IPS DF 6.9 (cell line): ENCODE measurements around the gene REEP3.
"Not testable (repeated sequence)": the region's sequence is repeated elsewhere in the genome, so short reads cannot be mapped to it uniquely, and the experiment has no call there.

ENCODE experiments used
- DNase-seq: peaks from one replicate; pipeline ENCODE4 v3.0.0-alpha.2; 2013; ENCODE audit warnings: low read depth, low spot score
- H3K27ac ChIP-seq: one replicate; pipeline ENCODE4 v1.5.1; 2013; ENCODE audit warnings: low read length, control low read depth
- H3K27me3 ChIP-seq: 2 replicates; pipeline ENCODE4 v1.6.1; 2013; ENCODE audit warnings: mild to moderate bottlenecking, low read length; ENCODE audit not compliant: control insufficient read depth, insufficient read depth
- H3K36me3 ChIP-seq: 2 replicates; pipeline ENCODE4 v1.6.1; 2013; ENCODE audit warnings: low read length; ENCODE audit not compliant: control insufficient read depth, insufficient read depth
- H3K4me1 ChIP-seq: 2 replicates; pipeline ENCODE4 v1.6.1; 2013; ENCODE audit warnings: low read length; ENCODE audit not compliant: control insufficient read depth, insufficient read depth
- H3K4me3 ChIP-seq: 2 replicates; pipeline ENCODE4 v1.5.1; 2013; ENCODE audit warnings: mild to moderate bottlenecking, low read length
- H3K9me3 ChIP-seq: 2 replicates; pipeline ENCODE4 v1.6.1; 2013; ENCODE audit warnings: low read length, inconsistent platforms; ENCODE audit not compliant: control insufficient read depth, insufficient read depth
- WGBS: extraction: QIAGEN DNeasy Blood & Tissue Kit; methylation state at CpG from one replicate; pipeline ENCODE4 v1.1.7; 2013; ENCODE audit warnings: mixed read lengths, missing lambda C conversion rate; ENCODE audit not compliant: insufficient read length, insufficient coverage; 5-methylcytosine and 5-hydroxymethylcytosine counted together

The REEP3 gene

GRCh38 chr10:63641366-63641765, 120.2 kb downstream of the REEP3 start:
- Histone ChIP-seq H3K4me3 (no peak overlapping the region), H3K4me1 (no peaks in the 10 kb centered on the region; the same call in 1 of the 2 replicates), H3K36me3 (no peaks in the 10 kb centered on the region), H3K27me3 (no peaks in the 10 kb centered on the region), H3K9me3 (no peaks in the 10 kb centered on the region; the same call in 1 of the 2 replicates), H3K27ac (no peak overlapping the region)
- DNase-seq: no peak

- Histone ChIP-seq H3K36me3 (no peaks in the 10 kb centered on the region), H3K27me3 (no peaks in the 10 kb centered on the region), H3K4me1 (no peaks in the 10 kb centered on the region; the same call in 1 of the 2 replicates), H3K4me3 (no peak overlapping the region), H3K27ac (no peak overlapping the region), H3K9me3 (no peaks in the 10 kb centered on the region; the same call in 1 of the 2 replicates)
- no CpG with 5 or more reads among the region's 5 CpGs for WGBS
- DNase-seq: no peak
Measured at GRCh38 chr10:63641799-63642198, 120.6 kb downstream of the REEP3 start.

GRCh38 chr10:63642808-63643207, 121.6 kb downstream of the REEP3 start:
- no peaks in the 10 kb centered on the region for H3K36me3 ChIP-seq
- no peaks in the 10 kb centered on the region; the same call in 1 of the 2 replicates for H3K4me1 ChIP-seq
- no peaks in the 10 kb centered on the region; the same call in 1 of the 2 replicates for H3K9me3 ChIP-seq
- no CpG with 5 or more reads among the region's 5 CpGs for WGBS
- no peak for DNase-seq
- no peak overlapping the region for H3K27ac ChIP-seq
- H3K4me3 ChIP-seq: no peak overlapping the region
- H3K27me3 ChIP-seq: no peaks in the 10 kb centered on the region

- H3K36me3 ChIP-seq: no peaks in the 10 kb centered on the region
- H3K9me3 ChIP-seq: no peaks in the 10 kb centered on the region; the same call in 1 of the 2 replicates
- H3K4me3 ChIP-seq: no peak overlapping the region
- no peak overlapping the region for H3K27ac ChIP-seq
- no peaks in the 10 kb centered on the region; the same call in 1 of the 2 replicates for H3K4me1 ChIP-seq
- no CpG with 5 or more reads among the region's 4 CpGs for whole genome bisulfite sequencing
- no peaks in the 10 kb centered on the region for H3K27me3 ChIP-seq
- no peak for DNase-seq
Measured at GRCh38 chr10:63644418-63645142, 123.4 kb downstream of the REEP3 start.

- DNase-seq: no peak
- H3K27me3 ChIP-seq: no peaks in the 10 kb centered on the region
- no peaks in the 10 kb centered on the region; the same call in 1 of the 2 replicates for H3K4me1 ChIP-seq
- H3K36me3 ChIP-seq: no peaks in the 10 kb centered on the region
- H3K4me3 ChIP-seq: no peak overlapping the region
- H3K9me3 ChIP-seq: no peaks in the 10 kb centered on the region; the same call in 1 of the 2 replicates
- H3K27ac ChIP-seq: no peak overlapping the region
- WGBS: no CpG with 5 or more reads among the region's 2 CpGs
Measured at GRCh38 chr10:63645195-63645594, 124.0 kb downstream of the REEP3 start.

GRCh38 chr10:63646491-63646890, 125.3 kb downstream of the REEP3 start:
- H3K4me1 ChIP-seq: no peaks in the 10 kb centered on the region; the same call in 1 of the 2 replicates
- no peak overlapping the region for H3K4me3 ChIP-seq
- H3K36me3 ChIP-seq: no peaks in the 10 kb centered on the region
- no peaks in the 10 kb centered on the region; the same call in 1 of the 2 replicates for H3K9me3 ChIP-seq
- no peaks in the 10 kb centered on the region for H3K27me3 ChIP-seq
- DNase-seq: no peak
- no CpG with 5 or more reads among the region's 2 CpGs for WGBS
- H3K27ac ChIP-seq: no peak overlapping the region

- Histone ChIP-seq H3K27me3 (no peaks in the 10 kb centered on the region), H3K36me3 (no peaks in the 10 kb centered on the region), H3K4me1 (no peaks in the 10 kb centered on the region), H3K4me3 (no peak overlapping the region), H3K9me3 (no peaks in the 10 kb centered on the region), H3K27ac (no peak overlapping the region)
- no CpG with 5 or more reads among the region's 5 CpGs for WGBS
- DNase-seq: no peak
Measured at GRCh38 chr10:63651864-63652263, 130.7 kb downstream of the REEP3 start.

- H3K27me3 ChIP-seq: no peaks in the 10 kb centered on the region
- H3K4me1 ChIP-seq: no peaks in the 10 kb centered on the region
- H3K4me3 ChIP-seq: no peak overlapping the region
- no CpG with 5 or more reads among the region's 1 CpG for WGBS
- no peak overlapping the region for H3K27ac ChIP-seq
- no peaks in the 10 kb centered on the region for H3K9me3 ChIP-seq
- no peak for DNase-seq
- H3K36me3 ChIP-seq: no peaks in the 10 kb centered on the region
Measured at GRCh38 chr10:63653747-63654146, 132.5 kb downstream of the REEP3 start.

GRCh38 chr10:63657761-63658160, 136.6 kb downstream of the REEP3 start:
- H3K4me3 ChIP-seq: no peak overlapping the region
- no peaks in the 10 kb centered on the region for H3K36me3 ChIP-seq
- H3K27me3 ChIP-seq: no peaks in the 10 kb centered on the region
- WGBS: no CpG with 5 or more reads among the region's 4 CpGs
- H3K4me1 ChIP-seq: no peaks in the 10 kb centered on the region
- no peak overlapping the region for H3K27ac ChIP-seq
- DNase-seq: no peak
- H3K9me3 ChIP-seq: no peaks in the 10 kb centered on the region

GRCh38 chr10:63660941-63661340, 139.7 kb downstream of the REEP3 start:
- WGBS: no CpG with 5 or more reads among the region's 8 CpGs

GRCh38 chr10:63661347-63661746, 140.1 kb downstream of the REEP3 start:
- H3K27ac ChIP-seq: no peak overlapping the region
- H3K27me3 ChIP-seq: no peaks in the 10 kb centered on the region
- no CpG with 5 or more reads among the region's 5 CpGs for WGBS
- H3K36me3 ChIP-seq: no peaks in the 10 kb centered on the region
- no peak for DNase-seq
- no peaks in the 10 kb centered on the region for H3K4me1 ChIP-seq
- H3K4me3 ChIP-seq: no peak overlapping the region
- H3K9me3 ChIP-seq: no peaks in the 10 kb centered on the region

More at GRCh38 chr10:63660941-63661340, 139.7 kb downstream of the REEP3 start:
- not testable (repeated sequence) for H3K4me3 ChIP-seq, H3K27me3 ChIP-seq, DNase-seq, H3K27ac ChIP-seq, H3K4me1 ChIP-seq, H3K9me3 ChIP-seq, H3K36me3 ChIP-seq
